Measurements from ENCODE around the gene EFCAB3. TPM values are rescaled to one million over a fixed set of nuclear protein-coding genes. Genes with fewer than 3 reads are reported as not detected.
"Not testable (repeated sequence)": the region's sequence is repeated elsewhere in the genome, so short reads cannot be mapped to it uniquely, and the experiment has no call there.

EFCAB3 gene
- total RNA-seq, 2 donors from 2014 or later = 0.21 TPM; not detected in 1

DNA sequence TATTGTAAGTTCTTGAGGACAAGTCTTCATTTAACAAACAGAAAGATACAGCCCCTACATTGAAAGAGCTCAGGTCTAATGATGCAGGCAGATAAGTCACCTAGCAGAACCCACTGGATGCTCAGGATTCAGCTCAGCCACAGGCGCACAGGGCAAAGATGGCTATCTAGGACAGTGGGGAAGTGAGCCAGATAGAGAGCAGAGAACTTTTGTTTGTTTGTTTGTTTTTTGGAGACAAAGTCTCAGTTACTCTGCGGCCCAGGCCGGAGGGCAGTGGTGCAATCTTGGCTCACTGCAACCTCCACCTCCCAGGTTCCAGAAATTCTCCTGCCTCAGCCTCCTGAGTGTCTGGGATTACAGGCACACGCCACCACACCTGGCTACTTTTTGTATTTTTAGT is 63.7 kb downstream of the EFCAB3 start:
- Mint-ChIP-seq H3K4me1 (no peaks in the 10 kb centered on the region), H3K27ac (no peak overlapping the region), H3K4me3 (no peak overlapping the region), H3K27me3 (no peaks in the 10 kb centered on the region), H3K36me3 (ENCODE audit: low read depth) (peaks cover 94% of the 10 kb centered on the region), H3K9me3 (no peaks in the 10 kb centered on the region)
- ATAC-seq (replicated peaks) = no peak

DNA sequence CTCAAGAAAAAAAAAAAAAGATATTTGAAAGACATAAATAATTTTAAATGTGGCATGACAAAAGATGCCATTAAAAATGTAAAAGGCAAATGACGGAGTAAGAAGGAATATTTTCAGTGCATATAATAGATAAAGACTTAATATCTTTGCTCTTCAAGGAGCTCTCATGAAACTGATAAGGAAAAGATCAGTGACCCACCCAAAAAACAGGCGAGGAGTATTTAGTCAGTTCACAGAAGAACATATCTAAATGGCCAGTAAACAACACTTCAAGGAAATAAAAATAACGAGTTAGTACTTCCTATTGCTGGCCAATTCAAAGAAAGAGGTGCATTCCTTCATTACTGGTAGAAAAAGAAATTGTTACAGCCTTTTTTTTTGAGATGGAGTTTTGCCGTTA is 65.4 kb downstream of the EFCAB3 start:
- not testable (repeated sequence) for ATAC-seq (replicated peaks); H3K9me3 Mint-ChIP-seq; H3K27ac Mint-ChIP-seq; H3K4me3 Mint-ChIP-seq; H3K4me1 Mint-ChIP-seq; H3K27me3 Mint-ChIP-seq
- peaks cover 86% of the 10 kb centered on the region for H3K36me3 Mint-ChIP-seq (ENCODE audit: low read depth)

DNA sequence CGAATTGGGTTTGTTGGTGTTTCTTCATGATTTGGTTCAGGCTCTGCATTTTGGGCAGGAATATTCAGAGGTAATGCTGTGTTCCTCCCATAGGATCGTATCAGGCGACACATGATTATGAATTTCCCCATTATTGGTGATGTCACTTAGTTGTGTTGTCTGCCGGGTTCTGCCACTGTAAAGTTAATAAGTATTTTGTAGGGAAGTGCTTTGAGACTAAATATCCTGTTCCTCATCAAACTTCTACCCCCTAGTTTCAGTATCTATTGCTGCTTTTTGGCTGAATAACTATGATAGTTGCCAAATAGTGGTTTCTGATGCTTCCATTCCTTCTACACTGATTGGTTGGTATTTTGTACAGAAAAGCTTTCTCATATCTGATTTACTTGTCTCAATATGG is 71.8 kb downstream of the EFCAB3 start:
- not testable (repeated sequence) for H3K4me3 Mint-ChIP-seq; H3K27me3 Mint-ChIP-seq; H3K4me1 Mint-ChIP-seq; ATAC-seq (replicated peaks); H3K9me3 Mint-ChIP-seq; H3K27ac Mint-ChIP-seq
- H3K36me3 Mint-ChIP-seq (ENCODE audit: low read depth) = peaks cover 35% of the 10 kb centered on the region

DNA sequence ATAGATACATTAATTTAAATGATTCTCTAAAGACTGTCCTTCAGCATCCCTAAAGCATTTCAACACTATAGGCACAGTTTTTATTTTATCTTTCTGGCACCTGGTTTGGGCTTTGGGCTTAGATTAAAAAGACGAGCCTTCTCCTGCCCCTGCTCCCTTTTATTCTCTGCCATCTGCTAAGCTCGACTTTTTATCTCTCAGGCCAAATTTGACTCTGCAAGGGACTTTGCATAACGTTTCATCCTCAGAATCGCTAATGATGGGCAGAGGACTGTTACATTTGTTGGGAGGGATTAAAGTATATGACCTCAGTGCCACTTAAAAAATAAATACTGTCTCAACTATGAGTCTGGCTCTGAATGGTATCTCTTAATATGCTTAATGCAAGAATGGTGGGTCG is 72.7 kb downstream of the EFCAB3 start:
- peaks cover 27% of the 10 kb centered on the region for H3K36me3 Mint-ChIP-seq (ENCODE audit: low read depth)
- not testable (repeated sequence) for H3K27me3 Mint-ChIP-seq; H3K27ac Mint-ChIP-seq; H3K4me1 Mint-ChIP-seq; H3K9me3 Mint-ChIP-seq; H3K4me3 Mint-ChIP-seq; ATAC-seq (replicated peaks)

- not testable (repeated sequence) for H3K9me3 Mint-ChIP-seq; H3K4me3 Mint-ChIP-seq; ATAC-seq (replicated peaks); H3K27me3 Mint-ChIP-seq; H3K4me1 Mint-ChIP-seq
- Mint-ChIP-seq H3K27ac (peak overlapping the region; percentile 38), H3K36me3 (ENCODE audit: low read depth) (peaks cover 20% of the 10 kb centered on the region)
Observed at GRCh38 chr17:62453656-62454055, 73.3 kb downstream of the EFCAB3 start.

DNA sequence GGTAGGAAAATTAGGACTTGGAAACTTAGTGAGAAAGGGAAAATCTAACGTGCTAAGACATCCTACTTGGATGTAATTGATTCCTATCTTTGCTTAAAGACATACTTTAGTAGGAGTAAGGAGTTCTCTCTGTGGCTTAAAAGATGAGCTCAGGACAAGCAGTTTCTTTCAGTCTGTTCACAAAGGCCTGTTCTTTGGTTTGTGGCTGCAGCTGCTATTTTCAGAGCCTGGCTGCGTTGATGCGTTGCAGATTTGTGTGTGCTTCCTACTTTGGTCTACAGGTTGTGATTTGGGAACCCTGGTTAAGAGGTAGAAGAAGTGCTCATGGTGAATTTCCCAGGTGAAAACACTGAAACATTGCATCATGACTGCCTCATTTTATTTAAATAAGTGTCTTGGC is 73.8 kb downstream of the EFCAB3 start:
- H3K27ac Mint-ChIP-seq = peak overlapping the region; percentile 38
- not testable (repeated sequence) for H3K27me3 Mint-ChIP-seq; ATAC-seq (replicated peaks); H3K4me1 Mint-ChIP-seq; H3K4me3 Mint-ChIP-seq; H3K9me3 Mint-ChIP-seq
- peaks cover 16% of the 10 kb centered on the region for H3K36me3 Mint-ChIP-seq (ENCODE audit: low read depth)

DNA sequence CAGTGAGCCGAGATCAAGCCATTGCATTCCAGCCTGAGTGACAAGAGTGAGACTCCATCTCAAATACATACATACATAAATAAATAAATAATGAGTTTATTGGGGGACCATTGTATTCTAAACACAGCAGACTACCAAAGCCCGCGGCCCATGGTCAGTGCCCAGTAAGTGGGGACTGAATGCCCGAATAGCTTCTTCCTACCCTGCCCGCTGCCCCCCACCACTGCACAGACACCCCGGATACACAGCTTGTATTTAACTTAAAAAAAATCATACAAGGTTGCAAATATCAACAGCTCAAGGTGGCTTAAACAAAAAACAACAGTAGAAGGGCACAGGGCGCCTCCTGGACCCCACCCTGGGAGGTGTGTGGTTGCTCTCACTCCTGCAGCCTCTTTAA is 75.7 kb downstream of the EFCAB3 start:
- H3K4me3 Mint-ChIP-seq = no peak overlapping the region
- no peaks in the 10 kb centered on the region for H3K27me3 Mint-ChIP-seq
- peaks cover 8% of the 10 kb centered on the region for H3K36me3 Mint-ChIP-seq (ENCODE audit: low read depth)
- ATAC-seq (replicated peaks) = no peak
- no peak overlapping the region for H3K27ac Mint-ChIP-seq
- no peaks in the 10 kb centered on the region for H3K9me3 Mint-ChIP-seq
- H3K4me1 Mint-ChIP-seq = no peaks in the 10 kb centered on the region

- H3K9me3 Mint-ChIP-seq; H3K36me3 Mint-ChIP-seq (ENCODE audit: low read depth); H3K27me3 Mint-ChIP-seq; H3K4me1 Mint-ChIP-seq; H3K27ac Mint-ChIP-seq: not testable (repeated sequence)
- ATAC-seq (replicated peaks) = peak; percentile 47
- peak overlapping the region; percentile 40 for H3K4me3 Mint-ChIP-seq
Observed at GRCh38 chr17:62458483-62458882, 78.1 kb downstream of the EFCAB3 start.

GRCh38 chr17:62464422-62464821 is 84.1 kb downstream of the EFCAB3 start:
- H3K4me3 Mint-ChIP-seq; H3K4me1 Mint-ChIP-seq; H3K36me3 Mint-ChIP-seq (ENCODE audit: low read depth); ATAC-seq (replicated peaks); H3K27me3 Mint-ChIP-seq; H3K9me3 Mint-ChIP-seq: not testable (repeated sequence)
- H3K27ac Mint-ChIP-seq = peak overlapping the region; percentile 8

DNA sequence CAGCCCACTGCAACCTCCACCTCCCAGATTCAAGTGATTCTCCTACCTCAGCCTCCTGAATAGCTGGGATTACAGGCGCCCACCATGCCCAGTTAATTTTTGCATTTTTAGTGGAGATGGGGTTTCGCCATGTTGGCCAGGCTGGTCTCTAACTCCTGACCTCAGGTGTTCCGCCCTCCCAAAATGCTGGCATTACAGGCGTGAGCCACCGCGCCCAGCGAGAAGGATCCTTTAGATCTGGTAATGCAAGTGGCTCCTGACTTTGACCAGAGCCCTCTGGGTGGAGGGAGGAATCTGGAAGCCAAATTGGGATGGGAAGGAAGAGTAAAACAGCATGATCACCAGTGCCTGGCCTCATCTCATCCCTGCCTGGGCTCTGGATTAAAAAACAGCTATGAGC is 84.9 kb downstream of the EFCAB3 start:
- not testable (repeated sequence) for H3K9me3 Mint-ChIP-seq; H3K27ac Mint-ChIP-seq; H3K27me3 Mint-ChIP-seq; ATAC-seq (replicated peaks); H3K4me1 Mint-ChIP-seq; H3K4me3 Mint-ChIP-seq; H3K36me3 Mint-ChIP-seq (ENCODE audit: low read depth)

Other genes with a start within 250 kb of the EFCAB3 start
- gene METTL2A, start 43.3 kb downstream of the EFCAB3 start, total RNA-seq = 10 to 100 TPM; 21.2 to 30.3 TPM
- 10 to 100 TPM; 42.5 to 43.9 TPM for gene TLK2, start 98.3 kb downstream of the EFCAB3 start, total RNA-seq
- 10 to 100 TPM; 21.0 to 22.2 TPM for gene MRC2, start 247.1 kb downstream of the EFCAB3 start, total RNA-seq